GM12878 (cell line): Measurements from ENCODE around the gene LGMN. TPM values are rescaled to one million over a fixed set of nuclear protein-coding genes. Genes with fewer than 3 reads are reported as not detected.
A peak's percentile ranks its signal among the peaks of the same experiment; 100 is the strongest.

Experiments used
- ATAC-seq: fragments of 200-7000 bp; cut with Tn5 transposase; 3 replicates; pipeline ENCODE4 v1.9.1; 2020; ENCODE audit warnings: mild to moderate bottlenecking, moderate library complexity
- BruUV-seq: library from RNA; stranded (reverse); fragments of 400-500 nt; replicated peaks from 2 replicates; lab custom pipeline; 2021; lab: Mats Ljungman, UMichigan
- CTCF ChIA-PET: fragments of 300-600 bp; sonication (Branson Sonifier 250); formaldehyde crosslinking; extraction: SDS; loops from one replicate; lab custom pipeline; 2021; ENCODE audit warnings: inconsistent platforms; lab: Yijun Ruan, JAX
- POLR2A ChIA-PET: fragments of 350-600 bp; formaldehyde crosslinking; extraction: SDS; loops from one replicate; lab custom pipeline; 2021; ENCODE audit warnings: inconsistent platforms; lab: Charles Lee
- RAD21 ChIA-PET: fragments of 300-600 bp; sonication (Branson Sonifier 250); formaldehyde crosslinking; loops from one replicate; lab custom pipeline; 2023; ENCODE audit warnings: antibody characterized with exemption; ENCODE audit not compliant: unreplicated experiment; lab: Charles Lee
- SMC1A ChIA-PET: fragments of 300-600 bp; sonication (Branson Sonifier 250); formaldehyde crosslinking; loops from one replicate; lab custom pipeline; 2023; ENCODE audit not compliant: unreplicated experiment, uncharacterized antibody; lab: Charles Lee
- DNase-seq: peaks from one replicate; pipeline ENCODE4 v3.0.0-alpha.2; 2011; ENCODE audit warnings: low read depth, low spot score
- FAIRE-seq: peaks from 3 replicates; lab custom pipeline; 2011; peaks lifted over from hg19 to GRCh38; lab: Jason Lieb, UNC
- H2AFZ ChIP-seq: 2 replicates; pipeline ENCODE4 v1.6.0; 2011; ENCODE audit warnings: low read depth, low read length, control low read depth; ENCODE audit not compliant: control insufficient read depth
- H3K27ac ChIP-seq: 2 replicates; pipeline ENCODE4 v1.5.1; 2011; ENCODE audit warnings: control low read depth; ENCODE audit not compliant: control insufficient read depth, insufficient read depth
- H3K27me3 ChIP-seq, 2 experiments: replicated peaks in 1 of 2; 2 replicates each; pipeline versions ENCODE4 v1.6.0 to v1.6.1; 2011; ENCODE audit warnings: low read length in 1 of 2; ENCODE audit not compliant: control insufficient read depth in 2 of 2, insufficient read depth in 2 of 2
- H3K36me3 ChIP-seq, 2 experiments: 2 replicates each; pipeline ENCODE4 v1.5.1; 2011; ENCODE audit warnings: low read length in 1 of 2; ENCODE audit not compliant: control insufficient read depth in 2 of 2, insufficient read depth in 2 of 2
- H3K4me1 ChIP-seq: 2 replicates; pipeline ENCODE4 v1.6.1; 2011; ENCODE audit warnings: mild to moderate bottlenecking, low read length, moderate library complexity, mixed read lengths; ENCODE audit not compliant: control insufficient read depth, insufficient read depth
- H3K4me2 ChIP-seq: 2 replicates; pipeline ENCODE4 v1.6.0; 2011; ENCODE audit warnings: control low read depth; ENCODE audit not compliant: control insufficient read depth, insufficient read depth
- H3K4me3 ChIP-seq: fragments of 200-600 bp; sonication (generic); 2 replicates; pipeline ENCODE4 v1.5.1; 2016
- H3K79me2 ChIP-seq: 2 replicates; pipeline ENCODE4 v1.6.0; 2011; ENCODE audit warnings: low read length; ENCODE audit not compliant: control insufficient read depth, insufficient read depth
- H3K9ac ChIP-seq: 2 replicates; pipeline ENCODE4 v1.8.0; 2011; ENCODE audit warnings: low read length, control low read depth, mixed read lengths; ENCODE audit not compliant: control insufficient read depth, insufficient read depth
- H3K9me3 ChIP-seq: replicated peaks from 3 replicates; pipeline ENCODE4 v1.5.1; 2011; ENCODE audit warnings: mild to moderate bottlenecking, low read length; ENCODE audit not compliant: control insufficient read depth, insufficient read depth
- H4K20me1 ChIP-seq: 2 replicates; pipeline ENCODE4 v1.6.0; 2011; ENCODE audit not compliant: control insufficient read depth, insufficient read depth
- CBFB ChIP-seq: IDR thresholded peaks from 2 replicates; pipeline ENCODE4 v1.6.1; 2016; ENCODE audit warnings: antibody characterized with exemption, low read depth
- E4F1 ChIP-seq: fragments of 450-650 bp; IDR thresholded peaks from 2 replicates; pipeline ENCODE4 v1.6.1; 2018; ENCODE audit warnings: borderline replicate concordance, mild to moderate bottlenecking; ENCODE audit not compliant: partially characterized antibody
- HDGF ChIP-seq: fragments of 450-650 bp; IDR thresholded peaks from 2 replicates; pipeline ENCODE4 v1.6.1; 2016; ENCODE audit warnings: antibody characterized with exemption
- SREBF1 ChIP-seq: IDR thresholded peaks from 2 replicates; pipeline ENCODE4 v1.6.1; 2012; ENCODE audit warnings: mild to moderate bottlenecking, low read length
- ZSCAN29 ChIP-seq: fragments of 450-650 bp; IDR thresholded peaks from 2 replicates; pipeline ENCODE4 v1.6.1; 2017; ENCODE audit warnings: mild to moderate bottlenecking, moderate library complexity
- WGBS: methylation state at CpG from one replicate; pipeline ENCODE4 v1.1.6; 2016; ENCODE audit warnings: low lambda C conversion rate; ENCODE audit not compliant: insufficient replicate concordance, insufficient coverage; ENCODE audit errors: missing lambda C conversion rate; 5-methylcytosine and 5-hydroxymethylcytosine counted together
- in situ Hi-C: fragments of 300-500 bp; cut with MboI; formaldehyde crosslinking; loops from 9 replicates; pipeline ENCODE4 v1.14.3; 2018; ENCODE audit warnings: mixed read lengths
- intact Hi-C: fragments of 100-400 bp; cut with micrococcal nuclease; formaldehyde crosslinking; loops from one replicate; pipeline ENCODE4 v1.14.2; 2022; ENCODE audit not compliant: unreplicated experiment
- polyA plus RNA-seq, 11 experiments: library from polyadenylated mRNA; depleted of rRNA in 4 of 11; unstranded in 6 of 11; stranded (reverse) in 5 of 11; fragments of >200 nt; fragmentation: Nextera tagmentation in 4 of 11; fragmentation: Illumina TruSeq in 1 of 11; extraction: Ambion mirVana in 4 of 11; extraction: Trizol in 1 of 11; gene quantifications; 1 replicate in 1 of 11; 2 replicates in 10 of 11; pipeline versions ENCODE4 v1.2.1 to v1.2.3, GENCODE V29; 2011 to 2016; ENCODE audit warnings: inconsistent platforms in 2 of 11, missing spikeins in 2 of 11, low read depth in 1 of 11
- total RNA-seq, 4 experiments: library from RNA; depleted of rRNA in 3 of 4; stranded (reverse); fragments of >200 nt in 3 of 4; fragmentation: Illumina TruSeq in 1 of 4; extraction: Trizol in 1 of 4; gene quantifications; 2 replicates each; pipeline versions ENCODE4 v1.2.1 to v1.2.3, GENCODE V29; 2013 to 2021

The LGMN gene
- total and polyA plus RNA-seq, 10 of the 15 experiments (the other 5 are each of a cell fraction or from before 2014, with no cell fraction given), result 0.71 to 192 (median 3.9) TPM

GRCh38 chr14:92703516-92703915, 44.9 kb downstream of the LGMN start:
- intact Hi-C loops (loop anchor here (5.0 kb wide), 1 partner anchor 44 kb away; the partner anchor contains the start of gene LGMN), in situ Hi-C loops (no loop called here)
- Histone ChIP-seq H2AFZ (no peak overlapping the region), H3K4me2 (peak overlapping the region; percentile 58; the same call in 1 of the 2 replicates), H3K9me3 (no peaks in the 10 kb centered on the region), H3K27me3 (no peaks in the 10 kb centered on the region), H3K79me2 (no peaks in the 10 kb centered on the region), H4K20me1 (no peaks in the 10 kb centered on the region), H3K4me3 (no peak overlapping the region), H3K9ac (no peak overlapping the region), H3K36me3 (0 out of 4 replicates have a peak, but pooled peaks cover 0 to 3% of the 10 kb centered on the region in 2 experiments), H3K27ac (no peak overlapping the region), H3K4me1 (peaks cover 33% of the 10 kb centered on the region)
- FAIRE-seq (no peak), ATAC-seq (no peak), DNase-seq (no peak)
- POLR2A ChIA-PET, result interaction anchor here (1.2 to 1.8 kb wide), 5 partner anchors 26 to 72 kb away, joined by 3 to 7 read pairs (median 4); partner anchors contain the start of gene LGMN
- TF ChIP-seq HDGF (no peak), SREBF1 (no peak), ZSCAN29 (no peak), E4F1 (no peak), CBFB (no peak)
- CTCF ChIA-PET, result interaction anchor here (0.8 to 1.7 kb wide), 9 partner anchors 10 to 115 kb away, joined by 3 to 7 read pairs (median 4); no protein-coding TSS in a partner anchor
- WGBS, result 96% methylated on average over 10 of the region's 10 CpGs
- SMC1A ChIA-PET, result interaction anchor here (0.9 to 2.4 kb wide), 13 partner anchors 9 to 126 kb away, joined by 3 to 10 read pairs (median 4); no protein-coding TSS in a partner anchor
- no TSS peak for BruUV-seq
- RAD21 ChIA-PET, result interaction anchor here (1.5 to 1.9 kb wide), 4 partner anchors 27 to 114 kb away, joined by 3 to 10 read pairs (median 5); no protein-coding TSS in a partner anchor
